NCI-H1436 (cell line): ENCODE data around the gene ZNF235.
"Not testable (repeated sequence)": the region's sequence is repeated elsewhere in the genome, so short reads cannot be mapped to it uniquely, and the experiment has no call there.

Experiments
- DNase-seq: peaks from one replicate; lab custom pipeline; 2025; lab: John Stamatoyannopoulos, UW

Gene ZNF235

GRCh38 chr19:44255705-44256411 lies 49.0 kb downstream of the ZNF235 start:
- DNase-seq = no peak

GRCh38 chr19:44254496-44254895 lies 50.3 kb downstream of the ZNF235 start:
- no peak for DNase-seq

DNA sequence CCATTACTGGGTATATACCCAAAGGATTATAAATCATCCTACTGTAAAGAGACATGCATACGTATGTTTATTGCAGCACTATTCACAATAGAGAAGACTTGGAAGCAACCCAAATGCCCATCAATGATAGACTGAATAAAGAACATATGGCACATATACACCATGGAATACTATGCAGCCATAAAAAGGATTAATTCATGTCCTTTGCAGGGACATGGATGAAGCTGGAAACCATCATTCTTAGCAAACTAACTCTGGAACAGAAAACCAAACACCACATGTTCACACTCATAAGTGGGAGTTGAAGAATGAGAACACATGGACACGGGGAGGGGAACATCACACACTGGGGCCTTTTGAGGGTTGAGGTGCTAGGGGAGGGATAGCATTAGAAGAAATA lies 51.4 kb downstream of the ZNF235 start:
- DNase-seq = not testable (repeated sequence)

- not testable (repeated sequence) for DNase-seq
These were observed 52.5 kb downstream of the ZNF235 start for GRCh38 chr19:44252332-44252731.

DNA sequence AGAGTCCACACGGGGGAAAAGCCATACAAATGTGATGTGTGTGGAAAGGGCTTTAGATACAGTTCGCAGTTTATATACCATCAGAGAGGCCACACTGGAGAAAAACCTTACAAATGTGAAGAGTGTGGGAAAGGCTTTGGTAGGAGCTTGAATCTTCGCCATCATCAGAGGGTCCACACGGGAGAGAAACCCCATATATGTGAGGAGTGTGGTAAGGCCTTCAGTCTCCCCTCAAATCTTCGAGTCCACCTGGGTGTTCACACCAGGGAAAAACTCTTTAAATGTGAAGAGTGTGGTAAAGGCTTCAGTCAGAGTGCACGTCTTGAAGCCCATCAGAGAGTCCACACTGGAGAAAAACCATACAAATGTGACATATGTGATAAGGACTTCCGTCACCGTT lies 68.4 kb downstream of the ZNF235 start:
- no peak for DNase-seq
